Right forelimb (tissue), 1 donor: Measurements from ENCODE around the gene RCE1.

Experiments used
- DNase-seq: peaks from one replicate; pipeline ENCODE4 v3.0.0-alpha.2; 2018

Gene RCE1

GRCh38 chr11:66845143-66845875 is 2.1 kb downstream of the RCE1 start:
- no peak for DNase-seq

GRCh38 chr11:66845876-66846212 is 2.6 kb downstream of the RCE1 start:
- no peak for DNase-seq

GRCh38 chr11:66846671-66847091 is 3.4 kb downstream of the RCE1 start:
- no peak for DNase-seq

GRCh38 chr11:66847461-66848232 is 4.4 kb downstream of the RCE1 start:
- no peak for DNase-seq

GRCh38 chr11:66848671-66849500 is 5.6 kb downstream of the RCE1 start:
- no peak for DNase-seq

- no peak for DNase-seq
These were observed 6.4 kb downstream of the RCE1 start for GRCh38 chr11:66849501-66850234.

GRCh38 chr11:66850235-66850587 is 7.0 kb downstream of the RCE1 start:
- no peak for DNase-seq

- no peak for DNase-seq
These were observed 7.5 kb downstream of the RCE1 start for GRCh38 chr11:66850588-66851238.

GRCh38 chr11:66851239-66851596 is 8.0 kb downstream of the RCE1 start:
- DNase-seq, result no peak

GRCh38 chr11:66851698-66852465 is 8.6 kb downstream of the RCE1 start:
- no peak for DNase-seq

- no peak for DNase-seq
These were observed 9.4 kb downstream of the RCE1 start for GRCh38 chr11:66852466-66853241.

GRCh38 chr11:66853242-66854229 is 10.3 kb downstream of the RCE1 start:
- peak; percentile 42 for DNase-seq

- DNase-seq, result no peak
These were observed 11.0 kb downstream of the RCE1 start for GRCh38 chr11:66854231-66854661.

- DNase-seq, result no peak
These were observed 11.5 kb downstream of the RCE1 start for GRCh38 chr11:66854729-66855211.

GRCh38 chr11:66855574-66856495 is 12.6 kb downstream of the RCE1 start:
- DNase-seq, result peak; percentile 96

- no peak for DNase-seq
These were observed 13.4 kb downstream of the RCE1 start, which contains the start of gene LRFN4 for GRCh38 chr11:66856496-66857233. TSS of gene LRFN4 (plus strand) at chr11:66857064. CDS start at chr11:66857745, 681 bp downstream.

GRCh38 chr11:66857234-66857926 is 14.1 kb downstream of the RCE1 start:
- DNase-seq, result no peak
